Stimulated activated CD4-positive, alpha-beta T cell treated with anti-CD3 and anti-CD28 coated beads, Interleukin-12 subunit alpha, Interleukin-12 subunit beta, amount 100 ng/mL, for 24 hours (primary cell): Measurements from ENCODE around the gene CASD1.

Experiments
- DNase-seq, 2 experiments: peaks; one replicate each; pipeline ENCODE4 v3.0.0-alpha.2; 2020; ENCODE audit warnings: low read depth in 2 of 2

Gene CASD1

GRCh38 chr7:94512735-94513564 lies 3.3 kb downstream of the CASD1 start:
- DNase-seq = no peak

GRCh38 chr7:94513565-94513860 lies 3.9 kb downstream of the CASD1 start:
- DNase-seq = no peak

DNA sequence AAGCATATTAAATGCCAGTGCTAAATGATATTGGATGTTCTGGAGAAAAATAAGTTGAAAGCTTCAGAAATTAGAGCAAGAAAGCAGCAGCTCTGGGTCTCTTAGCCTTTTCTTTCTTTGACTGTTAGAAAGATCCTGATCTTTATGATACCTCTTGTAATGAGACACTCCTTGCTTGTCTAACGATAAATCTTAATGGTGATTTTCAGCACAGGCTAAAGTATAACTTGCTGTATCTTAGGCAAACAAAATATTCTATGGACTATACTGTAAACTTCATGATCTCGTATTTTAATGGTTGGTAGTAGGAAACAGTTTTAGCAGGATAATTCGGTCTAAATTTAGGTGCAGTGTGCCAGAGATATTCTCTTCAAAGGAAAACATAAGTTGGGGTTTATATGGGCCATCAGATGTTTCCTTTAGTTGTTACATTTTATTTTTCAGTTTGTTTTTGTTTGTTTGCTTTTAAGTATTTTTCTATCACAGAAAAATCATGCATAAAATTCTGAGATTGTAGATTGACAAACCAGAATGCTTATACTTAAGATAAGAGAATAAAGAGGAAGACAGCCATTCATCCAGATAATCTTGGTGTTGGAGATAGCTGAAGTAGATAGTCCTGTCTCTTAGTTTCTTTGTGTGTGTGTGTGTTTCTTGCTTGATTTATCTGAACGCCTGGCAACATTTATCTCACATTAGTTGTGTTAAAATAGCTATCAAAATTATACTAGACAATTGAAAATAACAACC lies 4.7 kb downstream of the CASD1 start:
- no peak for DNase-seq

DNA sequence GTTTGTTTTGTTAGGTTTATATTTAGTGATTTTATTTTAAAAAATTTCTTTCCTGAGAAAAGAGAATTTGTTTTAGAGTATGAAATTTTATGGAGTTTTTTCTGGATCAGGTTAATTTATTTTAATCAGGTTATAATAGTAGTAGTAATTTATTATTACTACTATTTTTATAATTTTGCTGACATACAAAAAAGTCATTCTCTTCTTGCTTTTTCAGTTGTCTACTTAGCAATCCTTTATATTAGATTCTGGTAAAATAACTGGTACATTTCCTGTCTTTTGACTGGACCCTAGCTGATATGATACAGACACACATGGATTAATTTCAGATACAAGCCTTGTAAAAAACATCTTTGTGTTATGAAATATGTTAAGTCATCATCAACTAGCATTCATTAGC lies 5.3 kb downstream of the CASD1 start:
- no peak for DNase-seq

- DNase-seq = no peak
Measured at GRCh38 chr7:94525923-94526322, 16.3 kb downstream of the CASD1 start.

DNA sequence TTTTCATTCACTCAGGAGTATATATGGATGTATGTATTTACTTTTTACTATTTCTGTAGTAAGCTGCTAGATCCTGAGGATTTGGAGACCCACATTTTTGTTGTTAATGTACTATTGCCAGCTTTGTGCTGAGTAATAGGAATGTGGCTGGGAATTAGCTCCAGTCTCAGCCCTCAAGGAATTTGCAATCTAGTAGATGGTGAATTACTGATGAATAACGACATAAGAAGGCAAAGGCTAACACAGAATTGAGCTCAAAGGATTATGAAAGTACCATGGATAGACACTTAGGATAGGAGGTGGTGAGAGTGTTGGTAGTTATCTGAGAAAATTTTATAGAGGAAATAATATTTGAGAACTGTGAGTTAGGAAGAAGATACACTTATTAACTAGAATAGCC lies 19.9 kb downstream of the CASD1 start:
- DNase-seq = no peak

DNA sequence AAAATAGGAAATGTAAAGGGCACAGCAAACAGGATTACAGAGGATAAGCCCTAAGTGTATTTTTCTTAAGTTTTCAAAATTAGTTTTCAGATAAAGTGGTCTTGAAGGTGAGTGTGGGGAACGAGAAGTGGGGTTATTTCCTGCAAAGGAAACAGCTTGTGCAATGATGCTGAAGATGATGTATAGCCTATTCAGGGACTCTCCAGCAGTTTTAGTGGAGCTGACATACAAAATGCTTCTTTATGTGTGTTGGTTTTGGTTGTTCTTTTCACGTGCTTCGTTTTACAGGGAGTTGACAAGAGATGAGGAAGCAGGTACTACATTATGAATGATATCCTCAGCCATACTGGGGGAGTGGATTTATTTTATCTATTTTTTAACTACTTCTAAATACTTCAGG lies 20.5 kb downstream of the CASD1 start:
- DNase-seq = no peak

DNA sequence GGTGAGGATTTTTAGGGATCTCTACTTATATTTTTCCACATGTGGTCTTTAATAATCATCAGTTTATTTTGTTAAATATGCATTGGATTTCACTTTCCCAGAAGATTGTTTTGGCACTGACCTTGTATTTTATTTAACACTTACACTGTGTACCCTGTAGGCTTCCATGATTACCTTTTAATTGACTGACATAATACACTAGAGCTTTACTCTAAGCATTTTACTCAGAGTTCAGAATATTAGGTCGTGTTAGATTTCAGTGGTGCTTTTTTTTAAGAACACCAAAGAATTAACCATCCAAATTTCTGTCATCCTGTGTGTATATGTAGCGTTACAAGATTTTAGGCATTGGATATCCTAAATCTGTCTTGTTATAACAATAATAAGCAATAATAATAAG lies 23.1 kb downstream of the CASD1 start:
- DNase-seq = no peak

- DNase-seq = no peak
Measured at GRCh38 chr7:94540428-94540827, 30.8 kb downstream of the CASD1 start.

GRCh38 chr7:94547126-94547525 lies 37.5 kb downstream of the CASD1 start:
- no peak for DNase-seq

DNA sequence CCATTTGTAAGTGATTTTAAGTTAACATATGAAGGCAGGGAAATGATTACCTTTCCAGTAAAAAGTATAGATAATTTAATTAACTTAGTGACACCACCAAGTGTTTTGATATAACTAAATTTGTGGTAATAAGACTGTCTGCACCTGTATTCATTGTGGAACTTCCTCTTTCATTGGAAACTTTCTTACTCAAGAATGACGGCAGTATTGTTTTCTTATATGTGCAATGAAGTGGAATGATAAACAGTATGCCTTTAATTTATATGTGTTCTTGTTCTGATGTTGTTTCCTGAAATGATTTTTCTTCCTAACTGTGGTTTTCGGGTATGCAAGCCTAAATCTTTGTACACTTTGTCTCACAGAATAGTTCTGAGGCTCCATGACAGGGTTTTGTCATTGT lies 46.4 kb downstream of the CASD1 start:
- no peak for DNase-seq

- no peak for DNase-seq
Measured at GRCh38 chr7:94557215-94557614, 47.6 kb downstream of the CASD1 start.

- no peak for DNase-seq
Measured at GRCh38 chr7:94559972-94560371, 50.4 kb downstream of the CASD1 start.

DNA sequence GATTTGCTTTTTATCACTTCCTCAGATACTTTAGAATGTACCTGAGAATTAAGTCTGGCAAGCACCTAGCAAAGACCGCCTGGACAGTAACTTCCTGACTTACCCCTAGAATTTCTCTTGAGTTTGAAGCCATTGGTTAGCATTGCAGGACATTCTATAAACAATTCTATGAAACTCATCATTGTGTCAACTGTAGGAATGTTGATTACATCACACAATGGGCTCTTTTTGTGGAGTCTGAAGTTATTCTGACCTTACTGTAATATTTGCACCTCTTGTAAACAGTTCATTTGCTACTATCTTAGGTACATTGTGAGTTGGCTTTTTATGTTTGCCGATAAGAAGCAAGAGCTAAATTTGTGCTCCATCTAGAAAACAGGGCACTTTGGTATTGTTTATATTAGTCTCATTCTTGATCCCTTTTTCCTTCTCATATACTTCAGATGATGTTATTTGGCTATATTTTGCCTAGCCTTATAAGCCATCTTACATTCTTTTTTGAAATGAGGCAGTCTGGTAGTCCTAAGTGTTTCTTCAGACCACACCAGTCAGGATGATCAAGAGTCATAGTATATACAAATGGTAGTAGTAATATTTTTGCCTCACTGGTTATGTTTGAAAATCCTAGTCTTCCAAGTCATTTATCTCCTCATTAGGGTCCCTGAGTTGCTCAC lies 52.4 kb downstream of the CASD1 start:
- DNase-seq = no peak

GRCh38 chr7:94562525-94562924 lies 52.9 kb downstream of the CASD1 start:
- DNase-seq = no peak

DNA sequence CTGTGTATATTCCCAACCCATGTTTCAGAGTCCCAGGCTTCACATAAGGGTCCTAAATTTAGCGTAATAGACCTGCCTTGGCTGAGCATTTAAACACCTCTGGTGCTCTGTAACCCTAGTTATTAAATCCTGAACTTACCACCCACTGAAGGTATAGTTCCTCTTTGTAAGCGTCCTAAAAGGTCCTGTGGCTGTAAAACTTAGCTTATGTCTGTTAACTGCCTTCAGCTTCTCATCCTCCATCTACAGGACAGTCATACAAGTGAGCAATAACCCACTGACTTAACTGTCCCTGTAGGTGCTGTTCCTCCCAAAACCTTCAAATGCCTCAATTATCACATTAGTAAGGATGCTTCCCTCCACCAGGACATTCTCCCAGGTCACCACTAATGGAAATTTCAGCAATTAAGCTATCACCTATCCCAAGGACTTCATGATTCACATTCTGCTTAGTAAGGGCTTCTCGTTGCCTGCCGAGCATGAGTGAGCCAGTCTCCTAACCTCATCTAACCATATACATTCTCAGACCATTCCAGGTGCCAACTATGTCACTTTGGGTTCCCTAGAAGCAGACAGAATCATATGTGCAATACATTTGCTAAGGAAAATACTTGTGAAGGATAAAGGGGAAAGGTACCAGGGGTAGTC lies 55.8 kb downstream of the CASD1 start:
- DNase-seq = no peak

- no peak for DNase-seq
Measured at GRCh38 chr7:94567396-94567795, 57.8 kb downstream of the CASD1 start.

- DNase-seq = no peak
Measured at GRCh38 chr7:94571816-94572215, 62.2 kb downstream of the CASD1 start.

DNA sequence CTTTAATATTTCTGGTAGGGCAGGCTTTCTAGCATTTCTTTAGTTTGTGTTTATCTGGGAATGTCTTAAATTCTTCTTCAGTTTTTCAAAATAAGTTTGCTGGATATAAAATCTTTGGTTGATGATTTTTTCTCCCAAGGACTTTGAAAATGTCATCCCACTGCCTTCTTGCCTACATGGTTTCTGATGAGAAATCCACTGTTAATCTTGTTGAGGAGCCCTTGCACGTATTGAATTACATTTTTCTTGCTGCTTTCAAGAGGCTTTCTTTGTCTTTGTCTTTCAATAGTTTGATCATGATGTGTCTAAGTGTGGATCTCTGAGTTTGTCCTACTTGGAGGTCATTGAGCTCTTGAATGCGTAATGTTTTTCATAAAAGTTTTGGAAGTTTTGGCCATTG lies 66.0 kb downstream of the CASD1 start:
- no peak for DNase-seq

- DNase-seq = no peak
Measured at GRCh38 chr7:94576316-94576715, 66.7 kb downstream of the CASD1 start.

GRCh38 chr7:94577357-94577756 lies 67.7 kb downstream of the CASD1 start:
- no peak for DNase-seq

GRCh38 chr7:94578614-94579013 lies 69.0 kb downstream of the CASD1 start:
- no peak for DNase-seq
